Endothelial cell of umbilical vein (primary cell): ENCODE data around the gene AAMDC.
"Not testable (repeated sequence)": the region's sequence is repeated elsewhere in the genome, so short reads cannot be mapped to it uniquely, and the experiment has no call there.

Experiments
- EZH2 ChIP-seq: IDR thresholded peaks from 2 replicates; pipeline ENCODE4 v1.6.1; 2012; ENCODE audit warnings: borderline replicate concordance, low read depth, mild to moderate bottlenecking, moderate library complexity, low read length, inconsistent platforms; ENCODE audit not compliant: severe bottlenecking
- FOS ChIP-seq: IDR thresholded peaks from 2 replicates; pipeline ENCODE4 v1.6.1; 2011; ENCODE audit warnings: mild to moderate bottlenecking, low read length, moderate library complexity, borderline replicate concordance; ENCODE audit not compliant: insufficient read depth
- GATA2 ChIP-seq: IDR thresholded peaks from 2 replicates; pipeline ENCODE4 v1.7.0; 2011; ENCODE audit warnings: low read depth, mild to moderate bottlenecking, moderate library complexity, mixed read lengths, low read length; ENCODE audit not compliant: insufficient read length, insufficient read depth
- JUN ChIP-seq: IDR thresholded peaks from 2 replicates; pipeline ENCODE4 v1.6.1; 2011; ENCODE audit warnings: borderline replicate concordance, low read depth; ENCODE audit not compliant: insufficient read length, insufficient read depth
- MYC ChIP-seq: IDR thresholded peaks from one replicate; pipeline ENCODE4 v1.6.1; 2011; ENCODE audit warnings: mild to moderate bottlenecking, low read depth, low read length
- POLR2A ChIP-seq: IDR thresholded peaks from 2 replicates; pipeline ENCODE4 v1.6.1; 2012; ENCODE audit warnings: low read depth, mild to moderate bottlenecking, control low read depth, low read length
- POLR2AphosphoS5 ChIP-seq: IDR thresholded peaks from 2 replicates; pipeline ENCODE4 v1.6.1; 2012; ENCODE audit warnings: low read depth, mild to moderate bottlenecking, control low read depth, low read length, moderate library complexity; ENCODE audit not compliant: insufficient read depth
- TF ChIP-seq, protein P1 (sequence below), 2 donors: IDR thresholded peaks; 1 replicate in 1 of 2; 2 replicates in 1 of 2; pipeline ENCODE4 v1.5.1; 2011; ENCODE audit warnings: low read length in 2 of 2, mild to moderate bottlenecking in 2 of 2, moderate library complexity in 2 of 2, control low read depth in 1 of 2, inconsistent platforms in 1 of 2, low read depth in 1 of 2; ENCODE audit not compliant: insufficient read depth in 1 of 2; ENCODE audit errors: extremely low read depth in 1 of 2
- TF ChIP-seq, protein P2 (sequence below): IDR thresholded peaks from 2 replicates; pipeline ENCODE4 v1.6.1; 2011; ENCODE audit not compliant: insufficient read depth, insufficient read length

DNA sequence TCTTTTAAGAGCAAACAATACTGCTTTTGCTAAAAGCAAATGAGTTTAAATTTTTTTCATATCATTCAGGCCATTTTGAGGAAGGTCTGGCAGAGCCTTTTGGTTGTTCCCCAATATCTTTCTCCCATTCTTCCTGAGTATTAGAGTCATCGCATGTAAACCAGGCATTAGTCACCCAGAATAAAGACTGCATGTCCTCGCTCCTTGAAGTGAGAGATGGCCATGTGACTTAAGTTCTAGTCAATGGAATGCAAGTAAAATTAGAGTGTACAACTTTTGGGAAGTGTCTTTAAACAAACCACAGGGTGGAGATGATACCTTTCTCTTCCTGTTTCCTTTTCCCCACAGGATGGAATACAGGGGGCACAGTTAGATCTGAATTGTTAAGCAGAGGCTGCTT is 96.8 kb downstream of the AAMDC start:
- TF ChIP-seq, protein P1, sequence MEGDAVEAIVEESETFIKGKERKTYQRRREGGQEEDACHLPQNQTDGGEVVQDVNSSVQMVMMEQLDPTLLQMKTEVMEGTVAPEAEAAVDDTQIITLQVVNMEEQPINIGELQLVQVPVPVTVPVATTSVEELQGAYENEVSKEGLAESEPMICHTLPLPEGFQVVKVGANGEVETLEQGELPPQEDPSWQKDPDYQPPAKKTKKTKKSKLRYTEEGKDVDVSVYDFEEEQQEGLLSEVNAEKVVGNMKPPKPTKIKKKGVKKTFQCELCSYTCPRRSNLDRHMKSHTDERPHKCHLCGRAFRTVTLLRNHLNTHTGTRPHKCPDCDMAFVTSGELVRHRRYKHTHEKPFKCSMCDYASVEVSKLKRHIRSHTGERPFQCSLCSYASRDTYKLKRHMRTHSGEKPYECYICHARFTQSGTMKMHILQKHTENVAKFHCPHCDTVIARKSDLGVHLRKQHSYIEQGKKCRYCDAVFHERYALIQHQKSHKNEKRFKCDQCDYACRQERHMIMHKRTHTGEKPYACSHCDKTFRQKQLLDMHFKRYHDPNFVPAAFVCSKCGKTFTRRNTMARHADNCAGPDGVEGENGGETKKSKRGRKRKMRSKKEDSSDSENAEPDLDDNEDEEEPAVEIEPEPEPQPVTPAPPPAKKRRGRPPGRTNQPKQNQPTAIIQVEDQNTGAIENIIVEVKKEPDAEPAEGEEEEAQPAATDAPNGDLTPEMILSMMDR (IDR thresholded peaks at IDR 0.05; ENCODE audit: extremely low read depth in 1 of 2, insufficient read depth in 1 of 2, low read depth in 1 of 2, low read length in 2 of 2), result not testable (repeated sequence)
- not testable (repeated sequence) for TF ChIP-seq MYC, POLR2AphosphoS5, EZH2, POLR2A, FOS, JUN, GATA2
- TF ChIP-seq, protein P2, sequence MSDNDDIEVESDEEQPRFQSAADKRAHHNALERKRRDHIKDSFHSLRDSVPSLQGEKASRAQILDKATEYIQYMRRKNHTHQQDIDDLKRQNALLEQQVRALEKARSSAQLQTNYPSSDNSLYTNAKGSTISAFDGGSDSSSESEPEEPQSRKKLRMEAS, result not testable (repeated sequence)
